LNCaP clone FGC (cell line): ENCODE results near the gene TMPRSS11B.
"Not testable (repeated sequence)": the region's sequence is repeated elsewhere in the genome, so short reads cannot be mapped to it uniquely, and the experiment has no call there.

ENCODE experiments used
- DNase-seq: peaks from one replicate; pipeline ENCODE4 v3.0.0-alpha.2; 2011; ENCODE audit warnings: low read depth
- H3K4me3 ChIP-seq: 2 replicates; pipeline ENCODE4 v1.5.1; 2011; ENCODE audit warnings: mild to moderate bottlenecking, low read depth, low read length, control low read depth
- CTCF ChIP-seq: IDR thresholded peaks from 2 replicates; pipeline ENCODE4 v1.5.1; 2012; ENCODE audit warnings: mild to moderate bottlenecking; ENCODE audit not compliant: control insufficient read depth, insufficient read depth; ENCODE audit errors: extremely low read depth

The TMPRSS11B gene

GRCh38 chr4:68218044-68218443, 27.4 kb downstream of the TMPRSS11B start:
- no peak for TF ChIP-seq CTCF
- DNase-seq: no peak
- H3K4me3 ChIP-seq: no peak overlapping the region

- no peak for TF ChIP-seq CTCF
- DNase-seq: no peak
- no peak overlapping the region for H3K4me3 ChIP-seq
Measured at GRCh38 chr4:68216501-68216900, 29.0 kb downstream of the TMPRSS11B start.

- TF ChIP-seq CTCF: no peak
- H3K4me3 ChIP-seq: no peak overlapping the region
- DNase-seq: no peak
Measured at GRCh38 chr4:68209003-68209402, 36.5 kb downstream of the TMPRSS11B start.

DNA sequence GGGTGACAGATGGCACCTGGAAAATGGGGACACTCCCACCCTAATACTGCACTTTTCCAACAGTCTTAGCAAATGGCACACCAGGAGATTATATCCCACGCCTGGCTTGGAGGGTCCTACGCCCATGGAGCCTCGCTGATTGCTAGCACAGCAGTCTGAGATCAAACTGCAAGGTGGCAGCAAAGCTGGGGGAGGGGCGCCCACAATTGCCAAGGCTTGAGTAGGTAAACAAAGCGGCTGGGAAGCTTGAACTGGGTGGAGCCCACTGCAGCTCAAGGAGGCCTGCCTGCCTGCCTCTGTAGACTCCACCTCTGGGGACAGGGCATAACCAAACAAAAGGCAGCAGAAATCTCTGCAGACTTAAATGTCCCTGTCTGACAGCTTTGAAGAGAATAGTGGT, 51.2 kb downstream of the TMPRSS11B start:
- DNase-seq, H3K4me3 ChIP-seq: not testable (repeated sequence)

DNA sequence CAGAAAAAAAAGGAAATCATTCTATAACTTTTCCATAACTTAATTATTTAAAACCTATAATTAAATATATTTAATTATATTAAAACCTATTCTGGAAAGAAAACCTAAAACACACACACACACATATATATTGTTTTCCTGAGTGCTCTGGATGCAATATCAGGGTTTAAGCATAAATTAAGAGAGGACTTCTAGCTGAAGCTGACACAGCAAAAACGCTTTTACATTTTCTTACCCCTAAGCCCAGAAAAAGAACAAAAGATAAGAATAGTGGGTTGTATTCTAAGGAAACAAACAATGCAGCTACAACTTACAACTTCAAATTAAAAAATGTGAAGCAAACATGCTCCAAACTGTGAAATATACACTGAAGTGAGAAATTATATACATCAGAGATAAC, 52.3 kb downstream of the TMPRSS11B start:
- no peak for DNase-seq
- TF ChIP-seq CTCF: no peak
- H3K4me3 ChIP-seq: no peak overlapping the region

DNA sequence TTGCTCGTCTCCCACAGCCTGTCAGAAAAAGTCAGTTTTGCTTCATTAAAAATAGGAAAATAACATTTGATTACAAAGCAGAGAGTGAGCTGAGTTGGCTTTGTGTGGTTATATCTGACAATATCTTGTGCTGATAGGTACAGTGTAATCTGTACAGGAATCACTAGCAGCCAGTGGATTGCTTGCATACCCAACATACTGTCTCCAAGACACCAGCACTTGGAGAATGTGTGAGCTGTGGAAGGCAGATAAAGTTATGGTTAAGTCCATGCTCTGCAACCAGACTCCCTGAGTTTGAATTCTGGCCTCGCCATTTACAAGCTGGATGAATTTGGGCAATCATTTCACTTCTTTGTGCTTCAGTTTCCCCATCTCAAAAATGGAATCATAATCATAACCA, 58.3 kb downstream of the TMPRSS11B start:
- no peak for TF ChIP-seq CTCF
- no peak for DNase-seq
- H3K4me3 ChIP-seq: no peak overlapping the region

DNA sequence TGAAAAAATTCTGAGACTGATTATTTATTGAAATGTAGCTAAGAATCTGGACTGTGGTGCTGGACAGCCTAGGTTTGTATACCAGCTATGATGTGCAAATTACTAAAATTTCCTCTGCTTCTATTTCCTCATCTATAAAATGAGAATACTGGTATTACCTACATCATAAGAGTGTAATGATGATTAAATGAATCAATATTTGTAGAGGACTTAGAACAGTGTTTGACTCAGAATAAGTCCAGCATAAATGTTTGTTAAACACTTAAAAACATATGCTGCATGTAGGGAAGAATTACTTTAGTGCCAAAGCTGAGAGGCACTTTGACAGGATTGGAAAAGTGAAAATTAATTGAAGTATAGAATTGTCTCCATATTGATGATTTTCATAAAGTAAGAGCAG, 60.6 kb downstream of the TMPRSS11B start:
- no peak overlapping the region for H3K4me3 ChIP-seq
- no peak for DNase-seq
- no peak for TF ChIP-seq CTCF

- TF ChIP-seq CTCF: no peak
- no peak overlapping the region for H3K4me3 ChIP-seq
- DNase-seq: no peak
Measured at GRCh38 chr4:68183417-68183816, 62.1 kb downstream of the TMPRSS11B start.
